HepG2 (cell line): ENCODE measurements around the gene SCRN3. TPM values are rescaled to one million over a fixed set of nuclear protein-coding genes. Genes with fewer than 3 reads are reported as not detected.
A peak's percentile ranks its signal among the peaks of the same experiment; 100 is the strongest.

Experiments used
- ATAC-seq: fragments of 200-7000 bp; cut with Tn5 transposase; 3 replicates; pipeline ENCODE4 v1.9.1; 2020; ENCODE audit warnings: mild to moderate bottlenecking, moderate library complexity
- BruUV-seq: library from RNA; stranded (reverse); fragments of 400-500 nt; replicated peaks from 2 replicates; lab custom pipeline; 2021; lab: Mats Ljungman, UMichigan
- CTCF ChIA-PET: fragments of 300-600 bp; formaldehyde crosslinking; extraction: SDS; loops from one replicate; lab custom pipeline; 2021; ENCODE audit warnings: low total read pairs, inconsistent platforms, low intra/inter-chr PET ratio; lab: Yijun Ruan, JAX
- POLR2A ChIA-PET: fragments of 350-600 bp; sonication (Branson Sonifier 250); formaldehyde crosslinking; loops from one replicate; lab custom pipeline; 2020; ENCODE audit warnings: antibody characterized with exemption, inconsistent platforms; lab: Yijun Ruan, JAX
- DNase-seq: peaks from one replicate; pipeline ENCODE4 v3.0.0-alpha.2; 2015; ENCODE audit warnings: low spot score
- FAIRE-seq: peaks from 3 replicates; lab custom pipeline; 2011; peaks lifted over from hg19 to GRCh38; lab: Jason Lieb, UNC
- H2AFZ ChIP-seq: one replicate; pipeline ENCODE4 v1.6.1; 2011; ENCODE audit warnings: low read length, inconsistent platforms
- H3K27ac ChIP-seq: fragments of 300-600 bp; 3 replicates; pipeline ENCODE4 v1.8.0; 2011; ENCODE audit warnings: mixed run types, mild to moderate bottlenecking, mixed read lengths, low read length, inconsistent platforms; ENCODE audit not compliant: insufficient read depth; ENCODE audit errors: extremely low read length
- H3K27me3 ChIP-seq, 2 experiments: fragments of 200-600 bp in 1 of 2; 2 replicates in 1 of 2; 3 replicates in 1 of 2; pipeline versions ENCODE4 v1.6.0 to v1.8.0; 2011; ENCODE audit warnings: low read length in 2 of 2, mild to moderate bottlenecking in 2 of 2, moderate library complexity in 2 of 2, inconsistent platforms in 1 of 2; ENCODE audit not compliant: insufficient read depth in 2 of 2, control insufficient read depth in 1 of 2
- H3K36me3 ChIP-seq, 2 experiments: fragments of 200-600 bp in 1 of 2; replicated peaks in 1 of 2; 2 replicates in 1 of 2; 3 replicates in 1 of 2; pipeline versions ENCODE4 v1.5.1 to v1.8.0; 2011; ENCODE audit warnings: low read length in 2 of 2, inconsistent platforms in 1 of 2; ENCODE audit not compliant: insufficient read depth in 2 of 2, control insufficient read depth in 1 of 2
- H3K4me1 ChIP-seq: 2 replicates; pipeline ENCODE4 v1.5.1; 2012; ENCODE audit warnings: low read length, inconsistent platforms; ENCODE audit not compliant: insufficient read depth
- H3K4me2 ChIP-seq: 2 replicates; pipeline ENCODE4 v1.6.0; 2011; ENCODE audit warnings: low read depth, low read length, inconsistent platforms
- H3K4me3 ChIP-seq, 3 experiments: fragments of 200-600 bp in 1 of 3; sonication (generic), shearing (Covaris generic) in 1 of 3; replicated peaks in 1 of 3; 2 replicates each; pipeline ENCODE4 v1.5.1; 2011 to 2016; ENCODE audit warnings: low read length in 3 of 3, inconsistent platforms in 2 of 3, low read depth in 2 of 3, mild to moderate bottlenecking in 2 of 3, control low read depth in 1 of 3, mixed read lengths in 1 of 3; ENCODE audit not compliant: insufficient read depth in 1 of 3
- H3K79me2 ChIP-seq: one replicate; pipeline ENCODE4 v1.6.1; 2011; ENCODE audit warnings: low read length, inconsistent platforms; ENCODE audit not compliant: insufficient read depth
- H3K9ac ChIP-seq: 2 replicates; pipeline ENCODE4 v1.6.0; 2011; ENCODE audit warnings: mild to moderate bottlenecking, low read depth, low read length, inconsistent platforms; ENCODE audit not compliant: insufficient read depth
- H3K9me3 ChIP-seq: 2 replicates; pipeline ENCODE4 v1.5.1; 2012; ENCODE audit warnings: mild to moderate bottlenecking, low read length
- H4K20me1 ChIP-seq: 2 replicates; pipeline ENCODE4 v1.6.0; 2011; ENCODE audit warnings: inconsistent platforms, mild to moderate bottlenecking, low read length, moderate library complexity; ENCODE audit not compliant: insufficient read depth
- EP300 ChIP-seq, 3 experiments: sonication (generic) in 1 of 3; formaldehyde crosslinking in 1 of 3; IDR thresholded peaks; 2 replicates each; pipeline versions ENCODE4 v1.5.1 to v1.6.1; 2011 to 2020; ENCODE audit warnings: low read depth in 2 of 3, low read length in 2 of 3, borderline replicate concordance in 1 of 3, improper control_type of control experiment in 1 of 3, mild to moderate bottlenecking in 1 of 3, missing genetic modification reagents in 1 of 3, moderate library complexity in 1 of 3
- FOXP1 ChIP-seq, 2 experiments: fragments of 450-650 bp in 1 of 2; IDR thresholded peaks; 2 replicates each; pipeline ENCODE4 v1.6.1; 2017 to 2018; ENCODE audit warnings: antibody characterized with exemption in 1 of 2
- GABPB1 ChIP-seq: IDR thresholded peaks from 2 replicates; pipeline ENCODE4 v1.6.1; 2016; ENCODE audit warnings: mild to moderate bottlenecking, missing genetic modification reagents, moderate library complexity, missing compliant biosample characterization
- HMG20A ChIP-seq: IDR thresholded peaks from 2 replicates; pipeline ENCODE4 v1.6.1; 2016; ENCODE audit warnings: borderline replicate concordance
- KDM6A ChIP-seq: IDR thresholded peaks from 2 replicates; pipeline ENCODE4 v1.6.1; 2016; ENCODE audit warnings: low read depth
- NFIC ChIP-seq: IDR thresholded peaks from 2 replicates; pipeline ENCODE4 v1.6.1; 2012; ENCODE audit warnings: mild to moderate bottlenecking, low read length, inconsistent platforms
- NR2F6 ChIP-seq, 2 experiments: IDR thresholded peaks; 2 replicates each; pipeline ENCODE4 v1.6.1; 2016; ENCODE audit warnings: antibody characterized with exemption in 1 of 2, mild to moderate bottlenecking in 1 of 2
- PPARG ChIP-seq: conservative IDR thresholded peaks from 2 replicates; pipeline ENCODE4 v1.6.1; 2016; ENCODE audit warnings: missing biosample characterization, missing genetic modification reagents
- SAP130 ChIP-seq: IDR thresholded peaks from 2 replicates; pipeline ENCODE4 v1.6.1; 2016; ENCODE audit warnings: low read depth
- SIX1 ChIP-seq: sonication (generic); formaldehyde crosslinking; IDR thresholded peaks from 2 replicates; pipeline ENCODE4 v1.4.0; 2020; ENCODE audit warnings: missing genetic modification reagents, borderline replicate concordance
- SOX5 ChIP-seq: IDR thresholded peaks from 2 replicates; pipeline ENCODE4 v1.6.1; 2016; ENCODE audit warnings: borderline replicate concordance
- ZMYM4 ChIP-seq: sonication (generic); formaldehyde crosslinking; IDR thresholded peaks from 2 replicates; pipeline ENCODE4 v1.8.1; 2023; ENCODE audit warnings: mild to moderate bottlenecking, missing genetic modification reagents
- ZNF350 ChIP-seq: sonication (generic); formaldehyde crosslinking; IDR thresholded peaks from 2 replicates; pipeline ENCODE4 v1.4.0; 2020; ENCODE audit warnings: mild to moderate bottlenecking, low read depth, missing genetic modification reagents, borderline replicate concordance
- WGBS: methylation state at CpG from one replicate; pipeline ENCODE4 v1.1.6; 2017; ENCODE audit warnings: low lambda C conversion rate; 5-methylcytosine and 5-hydroxymethylcytosine counted together
- in situ Hi-C: cut with HindIII; loops from 2 replicates; pipeline ENCODE4 v1.10.0; 2017; ENCODE audit warnings: low pct_unique_long_range_greater_than_20kb; ENCODE audit not compliant: extremely low pct_ligation_motif_present
- intact Hi-C: fragments of 100-400 bp; cut with micrococcal nuclease; formaldehyde crosslinking; loops from one replicate; pipeline ENCODE4 v1.10.0; 2022; ENCODE audit not compliant: unreplicated experiment
- polyA plus RNA-seq, 8 experiments: library from polyadenylated mRNA; depleted of rRNA in 3 of 8; stranded (reverse) in 7 of 8; unstranded in 1 of 8; fragments of >200 nt; fragmentation: Illumina TruSeq in 4 of 8; extraction: Trizol in 4 of 8; gene quantifications; 2 replicates each; pipeline versions ENCODE4 v1.2.1 to v1.2.3, GENCODE V29; 2011 to 2016; ENCODE audit warnings: low read depth in 4 of 8, missing spikeins in 1 of 8, mixed read lengths in 1 of 8; ENCODE audit not compliant: insufficient read depth in 1 of 8
- total RNA-seq, 5 experiments: library from RNA; depleted of rRNA; stranded (reverse); fragments of >200 nt; fragmentation: Illumina TruSeq; extraction: Trizol; gene quantifications; 2 replicates each; pipeline ENCODE4 v1.2.3, GENCODE V29; 2016; ENCODE audit warnings: low read depth in 1 of 5
- TF ChIP-seq, protein P1 (sequence below): IDR thresholded peaks from 2 replicates; pipeline ENCODE4 v1.6.1; 2016; ENCODE audit warnings: low read depth
- TF ChIP-seq, protein P2 (sequence below): sonication (generic); formaldehyde crosslinking; IDR thresholded peaks from 2 replicates; pipeline ENCODE4 v1.4.0; 2020; ENCODE audit warnings: mild to moderate bottlenecking, missing genetic modification reagents, borderline replicate concordance
- TF ChIP-seq, protein P3 (sequence below): fragments of 450-650 bp; IDR thresholded peaks from 2 replicates; pipeline ENCODE4 v1.6.1; 2017; ENCODE audit warnings: mild to moderate bottlenecking

Gene SCRN3
- total and polyA plus RNA-seq, 2 of the 13 experiments (the other 11 are each of a cell fraction or from before 2014, with no cell fraction given), result 6.6 to 11.3 TPM

DNA sequence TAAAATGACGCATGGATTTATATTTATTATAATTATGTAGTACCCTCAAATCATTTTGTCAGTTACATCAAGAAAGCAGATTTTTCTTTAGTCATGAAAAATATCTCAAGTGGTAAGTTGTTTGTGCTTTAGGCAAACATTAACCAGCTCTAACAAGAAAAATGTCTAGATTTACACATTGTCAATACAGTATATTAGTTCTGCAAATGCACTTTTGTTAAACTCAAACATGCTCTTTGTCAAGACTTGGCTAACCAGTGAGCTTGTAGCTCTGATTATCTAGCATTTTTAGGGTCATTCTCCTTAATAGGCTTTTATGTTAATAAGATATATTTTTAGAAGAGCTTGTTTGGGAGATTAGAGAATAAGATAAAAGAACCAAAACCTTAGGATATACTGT, 32.7 kb downstream of the SCRN3 start:
- Histone ChIP-seq H3K79me2 (no peaks in the 10 kb centered on the region), H3K4me3 (no peak overlapping the region), H3K9ac (no peak overlapping the region), H3K4me2 (peak overlapping the region; percentile 9; the same call in 1 of the 2 replicates), H3K27ac (no peak overlapping the region), H3K27me3 (no peaks in the 10 kb centered on the region), H2AFZ (no peak overlapping the region), H3K36me3 (no peaks in the 10 kb centered on the region), H4K20me1 (no peaks in the 10 kb centered on the region), H3K4me1 (peaks cover 20% of the 10 kb centered on the region), H3K9me3 (no peaks in the 10 kb centered on the region)
- FAIRE-seq, result no peak
- in situ Hi-C loops, result no loop called here
- CTCF ChIA-PET, result no interaction called here
- intact Hi-C loops, result no loop called here
- BruUV-seq, result no TSS peak
- DNase-seq, result peak; percentile 49
- peak; percentile 88 for ATAC-seq
- POLR2A ChIA-PET, result interaction anchor here (1.4 kb wide), 1 partner anchor 33 kb away, joined by 8 read pairs; the partner anchor contains the start of gene SCRN3
- WGBS, result 97% methylated on average over 1 of the region's 1 CpG
- TF ChIP-seq HMG20A (CRISPR knock-in tag) (peak; percentile 59; the same call in 1 of the 2 replicates), KDM6A (0 out of 2 replicates have a peak, but pooled peaks have one; percentile 33), EP300 (IDR thresholded peaks at IDR 0.05; ENCODE audit: low read depth in 2 of 2, low read length in 2 of 2) (peak in 1 of 2 experiments; percentile 70; a peak in 2 of 4 replicates), EP300 (CRISPR knock-in tag; IDR thresholded peaks at IDR 0.05; ENCODE audit: borderline replicate concordance) (no peak), ZNF350 (CRISPR knock-in tag) (no peak), NFIC (peak; percentile 59; the same call in 1 of the 2 replicates), SOX5 (peak; percentile 73), SIX1 (CRISPR knock-in tag) (peak; percentile 84), FOXP1 (IDR thresholded peaks at IDR 0.05) (no peak), FOXP1 (CRISPR knock-in tag; IDR thresholded peaks at IDR 0.05) (peak; percentile 82), ZMYM4 (CRISPR knock-in tag) (no peak), NR2F6 (IDR thresholded peaks at IDR 0.05) (peak; percentile 47; the same call in 1 of the 2 replicates), NR2F6 (CRISPR knock-in tag; IDR thresholded peaks at IDR 0.05) (no peak), SAP130 (CRISPR knock-in tag) (peak; percentile 41; the same call in 1 of the 2 replicates), GABPB1 (CRISPR knock-in tag) (no peak), PPARG (CRISPR knock-in tag) (peak; percentile 67)
- TF ChIP-seq, protein P1, sequence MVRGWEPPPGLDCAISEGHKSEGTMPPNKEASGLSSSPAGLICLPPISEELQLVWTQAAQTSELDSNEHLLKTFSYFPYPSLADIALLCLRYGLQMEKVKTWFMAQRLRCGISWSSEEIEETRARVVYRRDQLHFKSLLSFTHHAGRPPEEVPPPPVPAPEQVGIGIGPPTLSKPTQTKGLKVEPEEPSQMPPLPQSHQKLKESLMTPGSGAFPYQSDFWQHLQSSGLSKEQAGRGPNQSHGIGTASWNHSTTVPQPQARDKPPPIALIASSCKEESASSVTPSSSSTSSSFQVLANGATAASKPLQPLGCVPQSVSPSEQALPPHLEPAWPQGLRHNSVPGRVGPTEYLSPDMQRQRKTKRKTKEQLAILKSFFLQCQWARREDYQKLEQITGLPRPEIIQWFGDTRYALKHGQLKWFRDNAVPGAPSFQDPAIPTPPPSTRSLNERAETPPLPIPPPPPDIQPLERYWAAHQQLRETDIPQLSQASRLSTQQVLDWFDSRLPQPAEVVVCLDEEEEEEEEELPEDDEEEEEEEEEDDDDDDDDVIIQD (CRISPR knock-in tag), result peak; percentile 85; the same call in 1 of the 2 replicates
- TF ChIP-seq, protein P2, sequence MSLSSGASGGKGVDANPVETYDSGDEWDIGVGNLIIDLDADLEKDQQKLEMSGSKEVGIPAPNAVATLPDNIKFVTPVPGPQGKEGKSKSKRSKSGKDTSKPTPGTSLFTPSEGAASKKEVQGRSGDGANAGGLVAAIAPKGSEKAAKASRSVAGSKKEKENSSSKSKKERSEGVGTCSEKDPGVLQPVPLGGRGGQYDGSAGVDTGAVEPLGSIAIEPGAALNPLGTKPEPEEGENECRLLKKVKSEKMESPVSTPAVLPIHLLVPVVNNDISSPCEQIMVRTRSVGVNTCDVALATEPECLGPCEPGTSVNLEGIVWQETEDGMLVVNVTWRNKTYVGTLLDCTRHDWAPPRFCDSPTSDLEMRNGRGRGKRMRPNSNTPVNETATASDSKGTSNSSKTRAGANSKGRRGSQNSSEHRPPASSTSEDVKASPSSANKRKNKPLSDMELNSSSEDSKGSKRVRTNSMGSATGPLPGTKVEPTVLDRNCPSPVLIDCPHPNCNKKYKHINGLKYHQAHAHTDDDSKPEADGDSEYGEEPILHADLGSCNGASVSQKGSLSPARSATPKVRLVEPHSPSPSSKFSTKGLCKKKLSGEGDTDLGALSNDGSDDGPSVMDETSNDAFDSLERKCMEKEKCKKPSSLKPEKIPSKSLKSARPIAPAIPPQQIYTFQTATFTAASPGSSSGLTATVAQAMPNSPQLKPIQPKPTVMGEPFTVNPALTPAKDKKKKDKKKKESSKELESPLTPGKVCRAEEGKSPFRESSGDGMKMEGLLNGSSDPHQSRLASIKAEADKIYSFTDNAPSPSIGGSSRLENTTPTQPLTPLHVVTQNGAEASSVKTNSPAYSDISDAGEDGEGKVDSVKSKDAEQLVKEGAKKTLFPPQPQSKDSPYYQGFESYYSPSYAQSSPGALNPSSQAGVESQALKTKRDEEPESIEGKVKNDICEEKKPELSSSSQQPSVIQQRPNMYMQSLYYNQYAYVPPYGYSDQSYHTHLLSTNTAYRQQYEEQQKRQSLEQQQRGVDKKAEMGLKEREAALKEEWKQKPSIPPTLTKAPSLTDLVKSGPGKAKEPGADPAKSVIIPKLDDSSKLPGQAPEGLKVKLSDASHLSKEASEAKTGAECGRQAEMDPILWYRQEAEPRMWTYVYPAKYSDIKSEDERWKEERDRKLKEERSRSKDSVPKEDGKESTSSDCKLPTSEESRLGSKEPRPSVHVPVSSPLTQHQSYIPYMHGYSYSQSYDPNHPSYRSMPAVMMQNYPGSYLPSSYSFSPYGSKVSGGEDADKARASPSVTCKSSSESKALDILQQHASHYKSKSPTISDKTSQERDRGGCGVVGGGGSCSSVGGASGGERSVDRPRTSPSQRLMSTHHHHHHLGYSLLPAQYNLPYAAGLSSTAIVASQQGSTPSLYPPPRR, result peak; percentile 42; the same call in 1 of the 2 replicates
- TF ChIP-seq, protein P3, sequence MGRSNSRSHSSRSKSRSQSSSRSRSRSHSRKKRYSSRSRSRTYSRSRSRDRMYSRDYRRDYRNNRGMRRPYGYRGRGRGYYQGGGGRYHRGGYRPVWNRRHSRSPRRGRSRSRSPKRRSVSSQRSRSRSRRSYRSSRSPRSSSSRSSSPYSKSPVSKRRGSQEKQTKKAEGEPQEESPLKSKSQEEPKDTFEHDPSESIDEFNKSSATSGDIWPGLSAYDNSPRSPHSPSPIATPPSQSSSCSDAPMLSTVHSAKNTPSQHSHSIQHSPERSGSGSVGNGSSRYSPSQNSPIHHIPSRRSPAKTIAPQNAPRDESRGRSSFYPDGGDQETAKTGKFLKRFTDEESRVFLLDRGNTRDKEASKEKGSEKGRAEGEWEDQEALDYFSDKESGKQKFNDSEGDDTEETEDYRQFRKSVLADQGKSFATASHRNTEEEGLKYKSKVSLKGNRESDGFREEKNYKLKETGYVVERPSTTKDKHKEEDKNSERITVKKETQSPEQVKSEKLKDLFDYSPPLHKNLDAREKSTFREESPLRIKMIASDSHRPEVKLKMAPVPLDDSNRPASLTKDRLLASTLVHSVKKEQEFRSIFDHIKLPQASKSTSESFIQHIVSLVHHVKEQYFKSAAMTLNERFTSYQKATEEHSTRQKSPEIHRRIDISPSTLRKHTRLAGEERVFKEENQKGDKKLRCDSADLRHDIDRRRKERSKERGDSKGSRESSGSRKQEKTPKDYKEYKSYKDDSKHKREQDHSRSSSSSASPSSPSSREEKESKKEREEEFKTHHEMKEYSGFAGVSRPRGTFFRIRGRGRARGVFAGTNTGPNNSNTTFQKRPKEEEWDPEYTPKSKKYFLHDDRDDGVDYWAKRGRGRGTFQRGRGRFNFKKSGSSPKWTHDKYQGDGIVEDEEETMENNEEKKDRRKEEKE, result no peak
